IMR-90 (cell line): Measurements from ENCODE around the gene TMLHE. TPM values are rescaled to one million over a fixed set of nuclear protein-coding genes. Genes with fewer than 3 reads are reported as not detected.

ENCODE experiments used
- ATAC-seq: fragments of 200-7000 bp; cut with Tn5 transposase; 2 replicates; pipeline ENCODE4 v1.9.1; 2020; ENCODE audit warnings: low read depth, mild to moderate bottlenecking, moderate library complexity
- Bru-seq: library from RNA; stranded (reverse); fragments of 400-500 nt; gene quantifications from one replicate; lab custom pipeline; 2021; lab: Mats Ljungman, UMichigan
- BruChase-seq, 2 experiments: library from RNA; stranded (reverse); fragments of 400-500 nt; gene quantifications; one replicate each; lab custom pipeline; 2021; lab: Mats Ljungman, UMichigan
- BruUV-seq: library from RNA; stranded (reverse); fragments of 400-500 nt; replicated peaks from 2 replicates; lab custom pipeline; 2021; lab: Mats Ljungman, UMichigan
- CTCF ChIA-PET: fragments of 300-600 bp; formaldehyde crosslinking; extraction: SDS; loops from one replicate; lab custom pipeline; 2021; ENCODE audit warnings: antibody characterized with exemption; lab: Yijun Ruan, JAX
- POLR2A ChIA-PET: fragments of 300-600 bp; sonication (Branson Sonifier 250); formaldehyde crosslinking; loops from one replicate; lab custom pipeline; 2022; ENCODE audit warnings: antibody characterized with exemption; ENCODE audit not compliant: unreplicated experiment; lab: Charles Lee
- DNase-seq: peaks from one replicate; pipeline ENCODE4 v3.0.0; 2013
- H2AFZ ChIP-seq: replicated peaks from 2 replicates; pipeline ENCODE3; 2013; ENCODE audit warnings: low read length, mild to moderate bottlenecking; ENCODE audit not compliant: poor library complexity
- H2AK5ac ChIP-seq: 2 replicates; pipeline ENCODE4 v1.6.1; 2013; ENCODE audit warnings: low read depth, low read length, inconsistent platforms
- H2AK9ac ChIP-seq: replicated peaks from 2 replicates; pipeline ENCODE3; 2013; ENCODE audit warnings: mild to moderate bottlenecking, low read depth, low read length, moderate library complexity; ENCODE audit not compliant: poor library complexity
- H2BK120ac ChIP-seq: 2 replicates; pipeline ENCODE4 v1.6.1; 2013; ENCODE audit warnings: low read depth, low read length, inconsistent platforms
- H2BK15ac ChIP-seq: 3 replicates; pipeline ENCODE4 v1.6.1; 2013; ENCODE audit warnings: low read depth, low read length, inconsistent platforms
- H2BK20ac ChIP-seq: 2 replicates; pipeline ENCODE4 v1.6.1; 2013; ENCODE audit warnings: low read depth, mild to moderate bottlenecking, inconsistent platforms, low read length, moderate library complexity
- H2BK5ac ChIP-seq: 2 replicates; pipeline ENCODE4 v1.6.1; 2013; ENCODE audit warnings: mild to moderate bottlenecking, low read depth, low read length, inconsistent platforms; ENCODE audit not compliant: poor library complexity, severe bottlenecking
- H3K14ac ChIP-seq: replicated peaks from 2 replicates; pipeline ENCODE4 v1.6.1; 2013; ENCODE audit warnings: low read depth, low read length, inconsistent platforms
- H3K18ac ChIP-seq: 2 replicates; pipeline ENCODE4 v1.6.1; 2013; ENCODE audit warnings: low read depth, low read length, control low read depth
- H3K23ac ChIP-seq: 2 replicates; pipeline ENCODE4 v1.6.1; 2013; ENCODE audit warnings: low read depth, low read length, inconsistent platforms
- H3K27ac ChIP-seq: 2 replicates; pipeline ENCODE4 v1.5.1; 2013; ENCODE audit warnings: mild to moderate bottlenecking, control low read depth, low read length; ENCODE audit not compliant: insufficient read depth
- H3K27me3 ChIP-seq: 2 replicates; pipeline ENCODE4 v1.6.1; 2013; ENCODE audit warnings: low read length; ENCODE audit not compliant: control insufficient read depth, insufficient read depth
- H3K36me3 ChIP-seq: 2 replicates; pipeline ENCODE4 v1.6.1; 2013; ENCODE audit warnings: low read length, mixed read lengths; ENCODE audit not compliant: control insufficient read depth, insufficient read depth
- H3K4ac ChIP-seq: 2 replicates; pipeline ENCODE4 v1.6.1; 2013; ENCODE audit warnings: low read depth, low read length, inconsistent platforms
- H3K4me1 ChIP-seq: 2 replicates; pipeline ENCODE4 v1.6.1; 2013; ENCODE audit warnings: low read length, mixed read lengths; ENCODE audit not compliant: control insufficient read depth, insufficient read depth
- H3K4me2 ChIP-seq: 2 replicates; pipeline ENCODE4 v1.6.1; 2013; ENCODE audit warnings: low read depth, mild to moderate bottlenecking, control low read depth, low read length, moderate library complexity
- H3K4me3 ChIP-seq: 2 replicates; pipeline ENCODE4 v1.5.1; 2013; ENCODE audit warnings: low read depth, mild to moderate bottlenecking, control low read depth, low read length, moderate library complexity; ENCODE audit not compliant: insufficient read depth
- H3K56ac ChIP-seq: 2 replicates; pipeline ENCODE4 v1.6.1; 2013; ENCODE audit warnings: low read length, inconsistent platforms; ENCODE audit not compliant: insufficient read depth; ENCODE audit errors: extremely low read depth
- H3K79me1 ChIP-seq, 2 experiments: 2 replicates each; pipeline ENCODE4 v1.6.1; 2013; ENCODE audit warnings: low read length in 2 of 2, inconsistent platforms in 1 of 2, low read depth in 1 of 2
- H3K9ac ChIP-seq: 2 replicates; pipeline ENCODE4 v1.6.1; 2013; ENCODE audit warnings: low read depth, low read length, control low read depth
- H3K9me1 ChIP-seq: 2 replicates; pipeline ENCODE4 v1.6.1; 2013; ENCODE audit warnings: low read length, inconsistent platforms; ENCODE audit not compliant: insufficient read depth
- H3K9me3 ChIP-seq: 2 replicates; pipeline ENCODE4 v1.6.1; 2013; ENCODE audit warnings: low read length; ENCODE audit not compliant: control insufficient read depth, insufficient read depth
- H4K20me1 ChIP-seq: 2 replicates; pipeline ENCODE4 v1.6.1; 2013; ENCODE audit warnings: low read length, inconsistent platforms; ENCODE audit not compliant: insufficient read depth
- H4K5ac ChIP-seq: 2 replicates; pipeline ENCODE4 v1.6.1; 2013; ENCODE audit warnings: mild to moderate bottlenecking, low read depth, low read length, control low read depth
- H4K8ac ChIP-seq, 2 experiments: 2 replicates each; pipeline ENCODE4 v1.6.1; 2013; ENCODE audit warnings: low read depth in 2 of 2, low read length in 2 of 2, control low read depth in 1 of 2, inconsistent platforms in 1 of 2
- H4K91ac ChIP-seq: 2 replicates; pipeline ENCODE4 v1.6.1; 2013; ENCODE audit warnings: low read depth, low read length, inconsistent platforms; ENCODE audit not compliant: insufficient read depth
- BHLHE40 ChIP-seq: fragments of 150-350 bp; IDR thresholded peaks from 2 replicates; pipeline ENCODE4 v1.6.1; 2016; ENCODE audit warnings: mild to moderate bottlenecking, low read depth, low read length
- CEBPB ChIP-seq: IDR thresholded peaks from 2 replicates; pipeline ENCODE4 v1.6.1; 2012; ENCODE audit warnings: low read depth, low read length, improper control_type of control experiment
- MAFK ChIP-seq: IDR thresholded peaks from 2 replicates; pipeline ENCODE4 v1.6.1; 2012; ENCODE audit warnings: low read depth, low read length, improper control_type of control experiment
- MAZ ChIP-seq: IDR thresholded peaks from 2 replicates; pipeline ENCODE4 v1.6.1; 2012; ENCODE audit warnings: low read depth, mild to moderate bottlenecking, low read length, improper control_type of control experiment, moderate library complexity, borderline replicate concordance
- POLR2A ChIP-seq: IDR thresholded peaks from 2 replicates; pipeline ENCODE4 v1.6.1; 2012; ENCODE audit warnings: mild to moderate bottlenecking, low read depth, low read length
- RAD21 ChIP-seq: IDR thresholded peaks from 2 replicates; pipeline ENCODE4 v1.6.1; 2012; ENCODE audit warnings: low read length, improper control_type of control experiment
- RFX5 ChIP-seq: IDR thresholded peaks from 2 replicates; pipeline ENCODE4 v1.8.0; 2012; ENCODE audit warnings: low read depth, mild to moderate bottlenecking, low read length, moderate library complexity
- USF2 ChIP-seq: fragments of 150-350 bp; IDR thresholded peaks from 2 replicates; pipeline ENCODE4 v1.6.1; 2017; ENCODE audit warnings: mild to moderate bottlenecking, antibody characterized with exemption, low read length, low read depth
- WGBS, 2 experiments: methylation state at CpG; one replicate each; pipeline versions ENCODE4 v1.1.5 to v1.1.7; 2013; ENCODE audit warnings: missing lambda C conversion rate in 2 of 2; ENCODE audit not compliant: insufficient read length in 1 of 2; ENCODE audit errors: extremely low coverage in 2 of 2; 5-methylcytosine and 5-hydroxymethylcytosine counted together
- dilution Hi-C: fragments of 300-500 bp; cut with HindIII; formaldehyde crosslinking; loops from one replicate; pipeline ENCODE4 v1.14.3; 2018; ENCODE audit warnings: low sequenced_read_pairs; ENCODE audit not compliant: unreplicated experiment
- in situ Hi-C: fragments of 300-500 bp; cut with MboI; formaldehyde crosslinking; loops from 3 replicates; pipeline ENCODE4 v1.14.3; 2019; ENCODE audit warnings: low sequenced_read_pairs, inconsistent platforms, mixed read lengths
- intact Hi-C: fragments of 100-400 bp; cut with micrococcal nuclease; formaldehyde crosslinking; loops from 2 replicates; pipeline ENCODE4 v1.10.0; 2022
- long read RNA-seq: library from polyadenylated mRNA; unstranded; transcript quantifications from one replicate; pipeline ENCODE4 v2.0.0, GENCODE V29; 2021; ENCODE audit not compliant: unreplicated experiment
- polyA plus RNA-seq, 3 experiments: library from polyadenylated mRNA; depleted of rRNA; stranded (reverse); fragments of >200 nt; gene quantifications; 2 replicates each; pipeline ENCODE4 v1.2.3, GENCODE V29; 2012; ENCODE audit warnings: low replicate concordance in 1 of 3
- total RNA-seq: library from RNA; depleted of rRNA; stranded (reverse); fragments of >200 nt; gene quantifications from 2 replicates; pipeline ENCODE4 v1.2.3, GENCODE V29; 2012; rRNA removed

The TMLHE gene, protein sequence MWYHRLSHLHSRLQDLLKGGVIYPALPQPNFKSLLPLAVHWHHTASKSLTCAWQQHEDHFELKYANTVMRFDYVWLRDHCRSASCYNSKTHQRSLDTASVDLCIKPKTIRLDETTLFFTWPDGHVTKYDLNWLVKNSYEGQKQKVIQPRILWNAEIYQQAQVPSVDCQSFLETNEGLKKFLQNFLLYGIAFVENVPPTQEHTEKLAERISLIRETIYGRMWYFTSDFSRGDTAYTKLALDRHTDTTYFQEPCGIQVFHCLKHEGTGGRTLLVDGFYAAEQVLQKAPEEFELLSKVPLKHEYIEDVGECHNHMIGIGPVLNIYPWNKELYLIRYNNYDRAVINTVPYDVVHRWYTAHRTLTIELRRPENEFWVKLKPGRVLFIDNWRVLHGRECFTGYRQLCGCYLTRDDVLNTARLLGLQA
- total RNA-seq (14.2 and 20.4 TPM in 2 replicates), polyA plus RNA-seq (2012; rRNA removed) (7.2 and 10.9 TPM in 2 replicates), Bru-seq, nascent RNA (percentile 63 among the genes with signal in this experiment), BruChase-seq, experiment 1, labeled RNA remaining after a 6-hour chase (percentile 59 among the genes with signal in this experiment), BruChase-seq, experiment 2, labeled RNA remaining after a 2-hour chase (percentile 67 among the genes with signal in this experiment)
- 2.9 and 3.9 TPM in 2 replicates for polyA plus RNA-seq (2012; cell fraction: cytosol; rRNA removed)
- polyA plus RNA-seq (2012; cell fraction: nucleus; rRNA removed; ENCODE audit: low replicate concordance) = 2.1 and 9.5 TPM in 2 replicates
- long read RNA-seq, transcript TMLHE-201 (8 exons, 2,832 nt) = major isoform, 5 of 12 reads
- long read RNA-seq, partial matches to known transcripts = 1 of 12 reads
- long read RNA-seq, other reads (novel, unspliced or antisense) = 6 of 12 reads

GRCh38 chrX:155612312-155613224 lies at the start of gene TMLHE, which contains the start of gene SPRY3:
Gene TMLHE (minus strand): TSS chrX:155612952. CDS start chrX:155545276, 67,676 bp downstream.
Gene SPRY3 (plus strand): TSS chrX:155612586.
- Histone ChIP-seq H4K8ac (peak within 1 kb of the TSS; percentile 56 to 95), H2AK9ac (peak within 1 kb of the TSS; percentile 82), H3K18ac (peak within 1 kb of the TSS; percentile 59), H3K9me1 (no peaks in the 10 kb centered on the region), H2AFZ (peak within 1 kb of the TSS; percentile 90), H3K4me3 (peak within 1 kb of the TSS; percentile 88), H3K9ac (peak within 1 kb of the TSS; percentile 97), H2BK15ac (no peak within 1 kb of the TSS), H3K56ac (peak within 1 kb of the TSS; percentile 42), H4K20me1 (no peaks in the 10 kb centered on the region), H3K9me3 (no peaks in the 10 kb centered on the region), H3K27me3 (no peaks in the 10 kb centered on the region), H4K91ac (peak within 1 kb of the TSS; percentile 83), H3K27ac (peak within 1 kb of the TSS; percentile 91), H2BK20ac (no peak within 1 kb of the TSS), H3K79me1 (no peaks in the 10 kb centered on the region), H2BK120ac (peak within 1 kb of the TSS; percentile 55), H3K36me3 (no peaks in the 10 kb centered on the region), H3K14ac (peak within 1 kb of the TSS; percentile 81), H2AK5ac (no peak within 1 kb of the TSS), H2BK5ac (peak within 1 kb of the TSS; percentile 85), H3K4ac (peak within 1 kb of the TSS; percentile 85), H3K4me2 (peak within 1 kb of the TSS; percentile 80), H4K5ac (peak within 1 kb of the TSS; percentile 92), H3K4me1 (no peaks in the 10 kb centered on the region), H3K23ac (peak within 1 kb of the TSS; percentile 72; the same call in 1 of the 2 replicates)
- in situ Hi-C loops = no loop called here
- intact Hi-C loops = no loop called here
- ATAC-seq (peak; percentile 97), DNase-seq (peak; percentile 47)
- dilution Hi-C loops = no loop called here
- POLR2A ChIA-PET = no interaction called here
- no TSS peak for BruUV-seq
- no peak for TF ChIP-seq USF2
- TF ChIP-seq MAFK = no peak
- TF ChIP-seq BHLHE40 = no peak
- TF ChIP-seq RFX5 = no peak
- 0 out of 2 replicates have a peak, but pooled peaks have one; percentile 4 for TF ChIP-seq MAZ
- no peak for TF ChIP-seq CEBPB
- no peak for TF ChIP-seq RAD21
- peak; percentile 17; the same call in 1 of the 2 replicates for TF ChIP-seq POLR2A
- CTCF ChIA-PET = no interaction called here
- WGBS, 2 experiments = 21% methylated on average over 13 of the region's 50 CpGs; no CpG with 5 or more reads in 1 of the 2 experiments
